GM23338 (cell line): ENCODE measurements around the gene TMEM209. TPM values are rescaled to one million over a fixed set of nuclear protein-coding genes. Genes with fewer than 3 reads are reported as not detected.

Experiments used
- ATAC-seq: fragments of 200-7000 bp; cut with Tn5 transposase; 3 replicates; pipeline ENCODE4 v1.9.1; 2020
- DNase-seq: peaks from one replicate; pipeline ENCODE4 v3.0.0-alpha.2; 2015; ENCODE audit warnings: low spot score
- H2AFZ ChIP-seq: fragments of 200-600 bp; sonication (generic); 2 replicates; pipeline ENCODE4 v1.8.0; 2016; ENCODE audit warnings: antibody characterized with exemption, mild to moderate bottlenecking, moderate library complexity
- H3F3A ChIP-seq: fragments of 200-600 bp; sonication (generic); replicated peaks from 2 replicates; pipeline ENCODE4 v1.8.0; 2017; ENCODE audit warnings: antibody characterized with exemption, mixed run types, low read depth
- H3K27ac ChIP-seq: fragments of 200-600 bp; sonication (generic); 2 replicates; pipeline ENCODE4 v1.6.1; 2016; ENCODE audit warnings: low read depth
- H3K27me3 ChIP-seq: fragments of 200-600 bp; sonication (generic); 2 replicates; pipeline ENCODE4 v1.8.0; 2016; ENCODE audit warnings: mild to moderate bottlenecking, mixed run types, moderate library complexity; ENCODE audit not compliant: insufficient read depth
- H3K36me3 ChIP-seq: fragments of 200-600 bp; sonication (generic); 2 replicates; pipeline ENCODE4 v1.8.0; 2016; ENCODE audit warnings: mild to moderate bottlenecking; ENCODE audit not compliant: insufficient read depth
- H3K4me1 ChIP-seq: fragments of 200-600 bp; sonication (generic); 2 replicates; pipeline ENCODE4 v1.8.0; 2016; ENCODE audit warnings: mild to moderate bottlenecking, moderate library complexity; ENCODE audit not compliant: insufficient read depth
- H3K4me2 ChIP-seq: fragments of 200-600 bp; sonication (generic); 2 replicates; pipeline ENCODE4 v1.7.1; 2017; ENCODE audit warnings: mixed run types
- H3K4me3 ChIP-seq: fragments of 200-600 bp; sonication (generic); 2 replicates; pipeline ENCODE4 v1.6.1; 2016; ENCODE audit warnings: mixed run types
- H3K79me2 ChIP-seq: fragments of 200-600 bp; sonication (generic); replicated peaks from 2 replicates; pipeline ENCODE4 v1.8.0; 2017; ENCODE audit warnings: mild to moderate bottlenecking; ENCODE audit not compliant: insufficient read depth
- H3K9me2 ChIP-seq: fragments of 200-600 bp; sonication (generic); 2 replicates; pipeline ENCODE4 v1.8.0; 2017; ENCODE audit not compliant: insufficient read depth
- H4K20me1 ChIP-seq: fragments of 200-600 bp; sonication (generic); replicated peaks from 2 replicates; pipeline ENCODE4 v1.8.0; 2017; ENCODE audit warnings: mild to moderate bottlenecking; ENCODE audit not compliant: insufficient read depth
- H3K27ac Mint-ChIP-seq: 2 replicates; pipeline ENCODE4 v1.8.0; 2020; ENCODE audit warnings: inconsistent platforms, mild to moderate bottlenecking, moderate library complexity, mixed read lengths
- H3K27me3 Mint-ChIP-seq: 3 replicates; pipeline ENCODE4 v1.8.0; 2022; ENCODE audit warnings: low read depth, mild to moderate bottlenecking, moderate library complexity, mixed read lengths, inconsistent platforms; ENCODE audit not compliant: insufficient read depth, poor library complexity
- H3K36me3 Mint-ChIP-seq: 3 replicates; pipeline ENCODE4 v1.8.0; 2021; ENCODE audit warnings: low read depth, mild to moderate bottlenecking, inconsistent platforms, moderate library complexity, mixed read lengths
- H3K4me1 Mint-ChIP-seq: 3 replicates; pipeline ENCODE4 v1.8.0; 2020; ENCODE audit warnings: mild to moderate bottlenecking, inconsistent platforms, mixed read lengths
- H3K4me3 Mint-ChIP-seq: 3 replicates; pipeline ENCODE4 v1.8.0; 2021; ENCODE audit warnings: moderate library complexity, mild to moderate bottlenecking, inconsistent platforms, mixed read lengths
- H3K9me3 Mint-ChIP-seq: 3 replicates; pipeline ENCODE4 v1.8.0; 2020; ENCODE audit warnings: moderate library complexity, mild to moderate bottlenecking, inconsistent platforms, mixed read lengths
- EZH2 ChIP-seq: fragments of 200-600 bp; sonication (generic); IDR thresholded peaks from one replicate; pipeline ENCODE4 v1.8.0; 2017; ENCODE audit warnings: antibody characterized with exemption, mild to moderate bottlenecking, low read depth; ENCODE audit not compliant: unreplicated experiment
- polyA plus RNA-seq: library from polyadenylated mRNA; unstranded; fragments of >200 nt; fragmentation: Nextera tagmentation; extraction: Ambion mirVana; gene quantifications from 2 replicates; pipeline ENCODE4 v1.2.1, GENCODE V29; 2016
- total RNA-seq: library from RNA; depleted of rRNA; stranded (reverse); fragments of >200 nt; shearing (Covaris generic); gene quantifications from 2 replicates; pipeline ENCODE4 v1.2.3, GENCODE V29; 2014; rRNA removed

The TMEM209 gene
- total and polyA plus RNA-seq, 2 experiments from 2014 or later, result 18.6 to 26.2 TPM

GRCh38 chr7:130114776-130115175 is 90.4 kb downstream of the TMEM209 start:
- ATAC-seq, result no peak
- no peaks in the 10 kb centered on the region; the same call in 1 of the 2 replicates for H4K20me1 ChIP-seq
- no peak overlapping the region for H3K4me3 Mint-ChIP-seq
- no peaks in the 10 kb centered on the region for H3K9me3 Mint-ChIP-seq
- H3K4me1 Mint-ChIP-seq, result no peaks in the 10 kb centered on the region
- no peaks in the 10 kb centered on the region for H3K27me3 Mint-ChIP-seq
- no peaks in the 10 kb centered on the region for H3K79me2 ChIP-seq
- H3K4me1 ChIP-seq, result no peaks in the 10 kb centered on the region
- no peaks in the 10 kb centered on the region for H3K9me2 ChIP-seq
- peaks cover 9% of the 10 kb centered on the region for H3K36me3 Mint-ChIP-seq
- H3K27me3 ChIP-seq, result no peaks in the 10 kb centered on the region
- H2AFZ ChIP-seq, result no peak overlapping the region
- no peak overlapping the region for H3K27ac Mint-ChIP-seq
- no peak overlapping the region for H3K27ac ChIP-seq
- no peak overlapping the region for H3K4me2 ChIP-seq
- H3K4me3 ChIP-seq, result no peak overlapping the region
- H3F3A ChIP-seq, result no peaks in the 10 kb centered on the region
- DNase-seq, result no peak
- TF ChIP-seq EZH2, result no peak
- H3K36me3 ChIP-seq, result no peaks in the 10 kb centered on the region

Other genes with a start within 250 kb of the TMEM209 start
- 31.0 and 35.1 TPM in 2 replicates for gene ZC3HC1, start 154.0 kb downstream of the TMEM209 start, total RNA-seq
- gene ZC3HC1, start 154.0 kb downstream of the TMEM209 start, polyA plus RNA-seq, result 24.6 and 31.0 TPM in 2 replicates
- 14.7 and 14.8 TPM in 2 replicates for gene KLHDC10, start 134.9 kb downstream of the TMEM209 start, total RNA-seq
- 5.1 and 5.5 TPM in 2 replicates for gene KLHDC10, start 134.9 kb downstream of the TMEM209 start, polyA plus RNA-seq
- gene SSMEM1, start 2.5 kb upstream of the TMEM209 start, total RNA-seq, result not detected in 2 replicates
- not detected in 2 replicates for gene SSMEM1, start 2.5 kb upstream of the TMEM209 start, polyA plus RNA-seq
- not detected in 2 replicates for gene CPA2, start 61.5 kb upstream of the TMEM209 start, total RNA-seq
- not detected in 2 replicates for gene CPA2, start 61.5 kb upstream of the TMEM209 start, polyA plus RNA-seq
- gene CPA4, start 87.8 kb upstream of the TMEM209 start, total RNA-seq, result not detected in 2 replicates
- gene CPA4, start 87.8 kb upstream of the TMEM209 start, polyA plus RNA-seq, result not detected in 2 replicates
- gene CPA5, start 139.4 kb upstream of the TMEM209 start, total RNA-seq, result not detected in 2 replicates
- not detected in 2 replicates for gene CPA5, start 139.4 kb upstream of the TMEM209 start, polyA plus RNA-seq
- gene CPA1, start 175.1 kb upstream of the TMEM209 start, total RNA-seq, result not detected in 2 replicates
- gene CPA1, start 175.1 kb upstream of the TMEM209 start, polyA plus RNA-seq, result not detected in 2 replicates
- gene CEP41, start 235.6 kb upstream of the TMEM209 start, total RNA-seq, result 11.5 and 17.4 TPM in 2 replicates
- 25.0 and 26.2 TPM in 2 replicates for gene CEP41, start 235.6 kb upstream of the TMEM209 start, polyA plus RNA-seq